HCT116 (cell line): ENCODE results near the gene TBX4. TPM values are rescaled to one million over a fixed set of nuclear protein-coding genes. Genes with fewer than 3 reads are reported as not detected.

Source experiments
- ATAC-seq: fragments of 200-7000 bp; cut with Tn5 transposase; 2 replicates; pipeline ENCODE4 v1.9.1; 2020; ENCODE audit warnings: mild to moderate bottlenecking, moderate library complexity
- BruUV-seq: library from RNA; stranded (reverse); fragments of 400-500 nt; replicated peaks from 2 replicates; lab custom pipeline; 2021; lab: Mats Ljungman, UMichigan
- CTCF ChIA-PET: fragments of 300-600 bp; sonication (Branson Sonifier 250); formaldehyde crosslinking; loops from one replicate; lab custom pipeline; 2021; ENCODE audit warnings: antibody characterized with exemption; lab: Charles Lee
- POLR2A ChIA-PET: fragments of 300-600, 350-600 bp; sonication (Branson Sonifier 250); formaldehyde crosslinking; loops from one replicate; lab custom pipeline; 2021; ENCODE audit warnings: antibody characterized with exemption; lab: Charles Lee
- RAD21 ChIA-PET, 2 experiments: fragments of 300-600 bp; sonication (Branson Sonifier 250); formaldehyde crosslinking; loops; one replicate each; lab custom pipeline; 2023; ENCODE audit warnings: low total read pairs in 2 of 2; ENCODE audit not compliant: uncharacterized antibody in 2 of 2, unreplicated experiment in 2 of 2, low non-redundant PET in 1 of 2; lab: Charles Lee
- DNase-seq: peaks from one replicate; pipeline ENCODE4 v3.0.0-alpha.2; 2010; ENCODE audit warnings: low read depth, low spot score
- H2AFZ ChIP-seq: fragments of 200-600 bp; shearing (Covaris generic), sonication (generic); 2 replicates; pipeline ENCODE4 v1.6.1; 2017; ENCODE audit warnings: low read depth, mixed run types, mixed read lengths, antibody characterized with exemption, low read length; ENCODE audit not compliant: poor library complexity, severe bottlenecking
- H3K27ac ChIP-seq: 2 replicates; pipeline ENCODE4 v1.5.1; 2012; ENCODE audit warnings: low read depth, low read length
- H3K27me3 ChIP-seq: fragments of 200-600 bp; sonication (generic); 2 replicates; pipeline ENCODE4 v1.6.1; 2016; ENCODE audit warnings: mixed run types, low read length, mixed read lengths; ENCODE audit not compliant: insufficient read depth
- H3K36me3 ChIP-seq, 2 experiments: fragments of 200-500 bp in 1 of 2; fragments of 200-600 bp in 1 of 2; sonication (Bioruptor generic) in 1 of 2; sonication (generic) in 1 of 2; 2 replicates each; pipeline versions ENCODE4 v1.5.1 to v1.6.1; 2014 to 2016; ENCODE audit warnings: low read length in 2 of 2, inconsistent platforms in 1 of 2, mixed read lengths in 1 of 2, mixed run types in 1 of 2; ENCODE audit not compliant: insufficient read depth in 2 of 2, control insufficient read depth in 1 of 2
- H3K4me1 ChIP-seq, 2 experiments: fragments of 200-600 bp in 1 of 2; sonication (generic) in 1 of 2; 2 replicates each; pipeline versions ENCODE4 v1.5.1 to v1.6.1; 2012 to 2017; ENCODE audit warnings: low read length in 2 of 2, inconsistent platforms in 1 of 2, mild to moderate bottlenecking in 1 of 2, mixed read lengths in 1 of 2, mixed run types in 1 of 2, moderate library complexity in 1 of 2; ENCODE audit not compliant: insufficient read depth in 2 of 2, control insufficient read depth in 1 of 2
- H3K4me2 ChIP-seq: fragments of 200-600 bp; sonication (generic); 2 replicates; pipeline ENCODE4 v1.6.1; 2017; ENCODE audit warnings: mixed run types, low read length, mixed read lengths
- H3K4me3 ChIP-seq, 2 experiments: fragments of 200-600 bp in 1 of 2; sonication (generic) in 1 of 2; replicated peaks in 1 of 2; 2 replicates each; pipeline ENCODE4 v1.5.1; 2011 to 2016; ENCODE audit warnings: low read length in 2 of 2, control low read depth in 1 of 2, low read depth in 1 of 2, mild to moderate bottlenecking in 1 of 2, mixed read lengths in 1 of 2, mixed run types in 1 of 2
- H3K79me2 ChIP-seq: fragments of 200-600 bp; sonication (generic); 2 replicates; pipeline ENCODE4 v1.6.1; 2017; ENCODE audit warnings: mild to moderate bottlenecking, mixed run types, low read length, moderate library complexity, mixed read lengths; ENCODE audit not compliant: insufficient read depth
- H3K9ac ChIP-seq: fragments of 200-600 bp; sonication (generic); 2 replicates; pipeline ENCODE4 v1.6.1; 2016; ENCODE audit warnings: low read length, mixed read lengths
- H3K9me2 ChIP-seq: fragments of 200-600 bp; sonication (generic), shearing (Covaris generic); 2 replicates; pipeline ENCODE4 v1.6.1; 2017; ENCODE audit warnings: mixed run types, mild to moderate bottlenecking, moderate library complexity; ENCODE audit not compliant: insufficient read depth
- H3K9me3 ChIP-seq, 2 experiments: fragments of 200-500 bp in 1 of 2; fragments of 200-600 bp in 1 of 2; sonication (Bioruptor generic) in 1 of 2; sonication (generic) in 1 of 2; 2 replicates each; pipeline ENCODE4 v1.6.1; 2014 to 2017; ENCODE audit warnings: low read length in 2 of 2, mixed read lengths in 2 of 2, inconsistent platforms in 1 of 2, low read depth in 1 of 2, mild to moderate bottlenecking in 1 of 2, mixed run types in 1 of 2, moderate library complexity in 1 of 2; ENCODE audit not compliant: control insufficient read depth in 1 of 2, insufficient read depth in 1 of 2
- H4K20me1 ChIP-seq: fragments of 200-600 bp; sonication (generic), shearing (Covaris generic); 2 replicates; pipeline ENCODE4 v1.6.1; 2017; ENCODE audit warnings: mixed run types, mild to moderate bottlenecking, moderate library complexity; ENCODE audit not compliant: insufficient read depth
- ATF3 ChIP-seq: IDR thresholded peaks from 2 replicates; pipeline ENCODE4 v1.6.1; 2012
- CBX3 ChIP-seq: IDR thresholded peaks from 2 replicates; pipeline ENCODE4 v1.6.1; 2012; ENCODE audit warnings: low read depth
- FOSL1 ChIP-seq: IDR thresholded peaks from 2 replicates; pipeline ENCODE4 v1.6.1; 2012; ENCODE audit warnings: low read depth
- JUND ChIP-seq: IDR thresholded peaks from 2 replicates; pipeline ENCODE4 v1.6.1; 2012
- POLR2A ChIP-seq: IDR thresholded peaks from 2 replicates; pipeline ENCODE4 v1.7.0; 2011; ENCODE audit warnings: borderline replicate concordance; ENCODE audit not compliant: insufficient read depth, insufficient read length; ENCODE audit errors: extremely low read depth
- POLR2AphosphoS5 ChIP-seq: IDR thresholded peaks from 2 replicates; pipeline ENCODE4 v1.6.1; 2011; ENCODE audit warnings: mild to moderate bottlenecking, low read depth, low read length, moderate library complexity
- RAD21 ChIP-seq: IDR thresholded peaks from 2 replicates; pipeline ENCODE4 v1.6.1; 2012; ENCODE audit warnings: low read depth, mild to moderate bottlenecking
- SIN3A ChIP-seq: IDR thresholded peaks from 2 replicates; pipeline ENCODE4 v1.6.1; 2012; ENCODE audit warnings: low read depth
- SP1 ChIP-seq: IDR thresholded peaks from 2 replicates; pipeline ENCODE4 v1.6.1; 2012; ENCODE audit warnings: low read depth
- SRF ChIP-seq: IDR thresholded peaks from 2 replicates; pipeline ENCODE4 v1.6.1; 2012; ENCODE audit warnings: low read depth
- TCF7L2 ChIP-seq: IDR thresholded peaks from 2 replicates; pipeline ENCODE4 v1.7.0; 2011; ENCODE audit warnings: borderline replicate concordance, inconsistent platforms; ENCODE audit not compliant: insufficient read depth, insufficient read length; ENCODE audit errors: extremely low read depth
- YY1 ChIP-seq: IDR thresholded peaks from 2 replicates; pipeline ENCODE4 v1.6.1; 2011; ENCODE audit warnings: low read length, low read depth, moderate library complexity, mild to moderate bottlenecking; ENCODE audit not compliant: insufficient replicate concordance; ENCODE audit errors: extremely low read depth
- ZBTB33 ChIP-seq: IDR thresholded peaks from 2 replicates; pipeline ENCODE4 v1.6.1; 2011; ENCODE audit warnings: mild to moderate bottlenecking, low read length, moderate library complexity; ENCODE audit not compliant: insufficient replicate concordance; ENCODE audit errors: extremely low read depth
- ZNF274 ChIP-seq: fragments of 200-500 bp; sonication (Bioruptor generic); IDR thresholded peaks from 2 replicates; pipeline ENCODE4 v1.6.1; 2014; ENCODE audit warnings: mild to moderate bottlenecking, low read depth, low read length, inconsistent platforms
- intact Hi-C: fragments of 100-400 bp; cut with micrococcal nuclease; formaldehyde crosslinking; loops from 2 replicates; pipeline ENCODE4 v1.10.0; 2022
- total RNA-seq: library from RNA; stranded (reverse); gene quantifications from one replicate; pipeline ENCODE4 v1.2.1, GENCODE V29; 2021; ENCODE audit not compliant: unreplicated experiment
- TF ChIP-seq, protein P1 (sequence below): IDR thresholded peaks from 2 replicates; pipeline ENCODE4 v1.6.1; 2012
- TF ChIP-seq, protein P2 (sequence below), 3 experiments: fragments of 200-600 bp in 1 of 3; sonication (generic) in 1 of 3; IDR thresholded peaks in 2 of 3; conservative IDR thresholded peaks in 1 of 3; 2 replicates each; pipeline ENCODE4 v1.5.1; 2012 to 2017; ENCODE audit warnings: low read depth in 2 of 3, low read length in 2 of 3, antibody characterized with exemption in 1 of 3, borderline replicate concordance in 1 of 3, control low read depth in 1 of 3, mild to moderate bottlenecking in 1 of 3, mixed read lengths in 1 of 3, mixed run types in 1 of 3, moderate library complexity in 1 of 3; ENCODE audit not compliant: insufficient read depth in 1 of 3
- TF ChIP-seq, protein P3 (sequence below): IDR thresholded peaks from 2 replicates; pipeline ENCODE4 v1.6.1; 2012; ENCODE audit warnings: low read depth

TBX4 gene
- total RNA-seq, 1 experiment from 2014 or later: 0.27 TPM

- ChIA-PET POLR2A (no interaction called here), RAD21 (no interaction called here)
- no peak overlapping the region for H3K27ac ChIP-seq
- peaks cover 0 to 8% of the 10 kb centered on the region in 2 experiments; a peak in 2 of 4 replicates for H3K4me1 ChIP-seq
- H3K9me2 ChIP-seq: no peaks in the 10 kb centered on the region
- TF ChIP-seq, protein P1, sequence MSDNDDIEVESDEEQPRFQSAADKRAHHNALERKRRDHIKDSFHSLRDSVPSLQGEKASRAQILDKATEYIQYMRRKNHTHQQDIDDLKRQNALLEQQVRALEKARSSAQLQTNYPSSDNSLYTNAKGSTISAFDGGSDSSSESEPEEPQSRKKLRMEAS: no peak
- TF ChIP-seq CBX3: no peak
- no peak for TF ChIP-seq POLR2AphosphoS5
- TF ChIP-seq FOSL1: no peak
- TF ChIP-seq RAD21: no peak
- no peak for TF ChIP-seq ZNF274
- no peak for TF ChIP-seq SP1
- no peak for TF ChIP-seq JUND
- TF ChIP-seq, protein P2, sequence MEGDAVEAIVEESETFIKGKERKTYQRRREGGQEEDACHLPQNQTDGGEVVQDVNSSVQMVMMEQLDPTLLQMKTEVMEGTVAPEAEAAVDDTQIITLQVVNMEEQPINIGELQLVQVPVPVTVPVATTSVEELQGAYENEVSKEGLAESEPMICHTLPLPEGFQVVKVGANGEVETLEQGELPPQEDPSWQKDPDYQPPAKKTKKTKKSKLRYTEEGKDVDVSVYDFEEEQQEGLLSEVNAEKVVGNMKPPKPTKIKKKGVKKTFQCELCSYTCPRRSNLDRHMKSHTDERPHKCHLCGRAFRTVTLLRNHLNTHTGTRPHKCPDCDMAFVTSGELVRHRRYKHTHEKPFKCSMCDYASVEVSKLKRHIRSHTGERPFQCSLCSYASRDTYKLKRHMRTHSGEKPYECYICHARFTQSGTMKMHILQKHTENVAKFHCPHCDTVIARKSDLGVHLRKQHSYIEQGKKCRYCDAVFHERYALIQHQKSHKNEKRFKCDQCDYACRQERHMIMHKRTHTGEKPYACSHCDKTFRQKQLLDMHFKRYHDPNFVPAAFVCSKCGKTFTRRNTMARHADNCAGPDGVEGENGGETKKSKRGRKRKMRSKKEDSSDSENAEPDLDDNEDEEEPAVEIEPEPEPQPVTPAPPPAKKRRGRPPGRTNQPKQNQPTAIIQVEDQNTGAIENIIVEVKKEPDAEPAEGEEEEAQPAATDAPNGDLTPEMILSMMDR (IDR thresholded peaks at IDR 0.05 in 2 of 3, conservative IDR thresholded peaks at IDR 0.05 in 1 of 3; ENCODE audit: borderline replicate concordance in 1 of 3, insufficient read depth in 1 of 3, low read depth in 2 of 3, low read length in 2 of 3): no peak
- TF ChIP-seq SIN3A: no peak
- TF ChIP-seq ZBTB33: no peak
- TF ChIP-seq TCF7L2: no peak
- no peak for TF ChIP-seq YY1
- no peak for TF ChIP-seq POLR2A
- TF ChIP-seq, protein P3, sequence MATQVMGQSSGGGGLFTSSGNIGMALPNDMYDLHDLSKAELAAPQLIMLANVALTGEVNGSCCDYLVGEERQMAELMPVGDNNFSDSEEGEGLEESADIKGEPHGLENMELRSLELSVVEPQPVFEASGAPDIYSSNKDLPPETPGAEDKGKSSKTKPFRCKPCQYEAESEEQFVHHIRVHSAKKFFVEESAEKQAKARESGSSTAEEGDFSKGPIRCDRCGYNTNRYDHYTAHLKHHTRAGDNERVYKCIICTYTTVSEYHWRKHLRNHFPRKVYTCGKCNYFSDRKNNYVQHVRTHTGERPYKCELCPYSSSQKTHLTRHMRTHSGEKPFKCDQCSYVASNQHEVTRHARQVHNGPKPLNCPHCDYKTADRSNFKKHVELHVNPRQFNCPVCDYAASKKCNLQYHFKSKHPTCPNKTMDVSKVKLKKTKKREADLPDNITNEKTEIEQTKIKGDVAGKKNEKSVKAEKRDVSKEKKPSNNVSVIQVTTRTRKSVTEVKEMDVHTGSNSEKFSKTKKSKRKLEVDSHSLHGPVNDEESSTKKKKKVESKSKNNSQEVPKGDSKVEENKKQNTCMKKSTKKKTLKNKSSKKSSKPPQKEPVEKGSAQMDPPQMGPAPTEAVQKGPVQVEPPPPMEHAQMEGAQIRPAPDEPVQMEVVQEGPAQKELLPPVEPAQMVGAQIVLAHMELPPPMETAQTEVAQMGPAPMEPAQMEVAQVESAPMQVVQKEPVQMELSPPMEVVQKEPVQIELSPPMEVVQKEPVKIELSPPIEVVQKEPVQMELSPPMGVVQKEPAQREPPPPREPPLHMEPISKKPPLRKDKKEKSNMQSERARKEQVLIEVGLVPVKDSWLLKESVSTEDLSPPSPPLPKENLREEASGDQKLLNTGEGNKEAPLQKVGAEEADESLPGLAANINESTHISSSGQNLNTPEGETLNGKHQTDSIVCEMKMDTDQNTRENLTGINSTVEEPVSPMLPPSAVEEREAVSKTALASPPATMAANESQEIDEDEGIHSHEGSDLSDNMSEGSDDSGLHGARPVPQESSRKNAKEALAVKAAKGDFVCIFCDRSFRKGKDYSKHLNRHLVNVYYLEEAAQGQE: no peak
- TF ChIP-seq ATF3: no peak
- no peak for TF ChIP-seq SRF
- TF ChIP-seq, all 23 proteins: peak for 0
- CTCF ChIA-PET: no interaction called here
- no peaks in the 10 kb centered on the region for H3K79me2 ChIP-seq
- no peaks in the 10 kb centered on the region for H3K27me3 ChIP-seq
- no peak for ATAC-seq
- H3K4me2 ChIP-seq: no peak overlapping the region
- H3K9ac ChIP-seq: no peak overlapping the region
- H4K20me1 ChIP-seq: no peaks in the 10 kb centered on the region
- no TSS peak for BruUV-seq
- no peak overlapping the region for H2AFZ ChIP-seq
- no peaks in the 10 kb centered on the region for H3K36me3 ChIP-seq
- no peaks in the 10 kb centered on the region for H3K9me3 ChIP-seq
- intact Hi-C loops: no loop called here
- no peak overlapping the region for H3K4me3 ChIP-seq
- no peak for DNase-seq
These were observed 7.4 kb upstream of the TBX4 start for GRCh38 chr17:61444831-61445230.
